OCI-LY3 (cell line): ENCODE measurements around the gene KLHL10.

ENCODE experiments used
- H2AFZ ChIP-seq: fragments of 200-600, 300-600 bp; shearing (Covaris generic); 2 replicates; pipeline ENCODE4 v1.6.0; 2014; ENCODE audit warnings: antibody characterized with exemption, low read depth, low read length
- H3K27ac ChIP-seq: fragments of 200-600, 300-600 bp; sonication (generic); 2 replicates; pipeline ENCODE4 v1.5.1; 2014; ENCODE audit warnings: mild to moderate bottlenecking, low read length, moderate library complexity, mixed read lengths
- H3K27me3 ChIP-seq: fragments of 200-600, 300-600 bp; sonication (generic); 2 replicates; pipeline ENCODE4 v1.6.1; 2014; ENCODE audit warnings: low read depth, low read length, mixed read lengths
- H3K36me3 ChIP-seq: fragments of 200-600, 300-600 bp; sonication (generic); replicated peaks from 2 replicates; pipeline ENCODE3; 2014; ENCODE audit warnings: low read depth, low read length, mixed read lengths
- H3K4me1 ChIP-seq: fragments of 300-600, 200-600 bp; sonication (generic); 2 replicates; pipeline ENCODE4 v1.6.1; 2014; ENCODE audit warnings: low read length, mixed read lengths
- H3K4me2 ChIP-seq: fragments of 200-600, 300-600 bp; sonication (generic); 2 replicates; pipeline ENCODE4 v1.6.1; 2014; ENCODE audit warnings: low read length, mixed read lengths
- H3K4me3 ChIP-seq: fragments of 300-600, 200-600 bp; sonication (generic); 2 replicates; pipeline ENCODE4 v1.5.1; 2014; ENCODE audit warnings: antibody characterized with exemption, mild to moderate bottlenecking, low read length, moderate library complexity
- H3K79me2 ChIP-seq: fragments of 300-600, 200-600 bp; shearing (Covaris generic); 2 replicates; pipeline ENCODE4 v1.6.1; 2014; ENCODE audit warnings: mild to moderate bottlenecking, low read length, mixed read lengths
- H3K9ac ChIP-seq: fragments of 300-600, 200-600 bp; shearing (Covaris generic); 2 replicates; pipeline ENCODE4 v1.6.0; 2014; ENCODE audit warnings: mild to moderate bottlenecking, low read length, moderate library complexity
- H3K9me3 ChIP-seq: fragments of 200-600, 300-600 bp; shearing (Covaris generic); 2 replicates; pipeline ENCODE4 v1.6.1; 2014; ENCODE audit warnings: low read length, mixed read lengths; ENCODE audit not compliant: insufficient read depth
- H4K20me1 ChIP-seq: fragments of 200-600, 300-600 bp; sonication (generic); 2 replicates; pipeline ENCODE4 v1.6.1; 2016; ENCODE audit warnings: low read length, mixed read lengths; ENCODE audit not compliant: insufficient read depth
- CTCF ChIP-seq: fragments of 200-600, 300-600 bp; sonication (generic); IDR thresholded peaks from 2 replicates; pipeline ENCODE4 v1.5.1; 2014; ENCODE audit warnings: antibody characterized with exemption, low read length, low read depth
- EZH2phosphoT487 ChIP-seq: fragments of 200-600 bp; shearing (Covaris generic); IDR thresholded peaks from 2 replicates; pipeline ENCODE4 v1.6.1; 2018; ENCODE audit warnings: antibody characterized with exemption, mixed run types, low read depth

Gene KLHL10

GRCh38 chr17:41865596-41865893 is 27.9 kb downstream of the KLHL10 start:
- Histone ChIP-seq H3K9ac (peak overlapping the region; percentile 26; the same call in 1 of the 2 replicates), H3K27me3 (no peaks in the 10 kb centered on the region), H3K4me2 (peak overlapping the region; percentile 76), H2AFZ (no peak overlapping the region), H3K4me1 (peaks cover 11% of the 10 kb centered on the region), H3K9me3 (no peaks in the 10 kb centered on the region), H3K79me2 (peaks cover 43% of the 10 kb centered on the region), H3K36me3 (peaks cover 29% of the 10 kb centered on the region), H4K20me1 (peaks cover 29% of the 10 kb centered on the region), H3K27ac (peak overlapping the region; percentile 23; the same call in 1 of the 2 replicates), H3K4me3 (peak overlapping the region; percentile 95)
- TF ChIP-seq EZH2phosphoT487 (no peak), CTCF (no peak)

DNA sequence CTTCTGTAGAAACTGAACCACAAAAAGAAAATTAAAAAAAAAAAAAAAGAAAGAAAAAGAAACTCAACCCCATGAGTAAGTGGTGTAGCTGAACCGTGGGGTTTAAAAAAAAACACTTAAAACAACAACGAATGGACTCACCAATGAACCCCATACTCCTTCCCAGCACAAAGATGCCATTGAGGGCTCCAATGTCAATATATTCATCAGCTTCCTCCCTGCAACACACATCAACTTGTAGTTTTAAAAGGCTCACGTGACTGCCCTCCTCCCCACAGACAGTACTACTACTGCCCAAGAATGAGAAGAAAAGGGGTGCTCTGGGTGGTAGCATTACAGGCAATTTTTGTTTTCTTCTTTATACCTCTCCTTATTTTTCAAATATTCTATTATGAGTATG is 30.9 kb downstream of the KLHL10 start:
- Histone ChIP-seq H3K27ac (no peak overlapping the region), H3K79me2 (peaks cover 16% of the 10 kb centered on the region), H3K9ac (no peak overlapping the region), H3K9me3 (no peaks in the 10 kb centered on the region), H2AFZ (no peak overlapping the region), H3K27me3 (no peaks in the 10 kb centered on the region), H3K4me2 (no peak overlapping the region), H3K4me1 (peaks cover 7% of the 10 kb centered on the region), H4K20me1 (peaks cover 5% of the 10 kb centered on the region), H3K4me3 (no peak overlapping the region), H3K36me3 (peaks cover 49% of the 10 kb centered on the region)
- TF ChIP-seq CTCF: no peak
- TF ChIP-seq EZH2phosphoT487: no peak

- H4K20me1 ChIP-seq: no peaks in the 10 kb centered on the region
- H3K79me2 ChIP-seq: peaks cover 8% of the 10 kb centered on the region
- H3K9me3 ChIP-seq: no peaks in the 10 kb centered on the region
- no peak overlapping the region for H3K4me2 ChIP-seq
- TF ChIP-seq EZH2phosphoT487 (no peak), CTCF (no peak)
- H3K27me3 ChIP-seq: no peaks in the 10 kb centered on the region
- no peak overlapping the region for H3K4me3 ChIP-seq
- H3K36me3 ChIP-seq: peaks cover 55% of the 10 kb centered on the region
- H3K27ac ChIP-seq: no peak overlapping the region
- H3K9ac ChIP-seq: no peak overlapping the region
- no peaks in the 10 kb centered on the region for H3K4me1 ChIP-seq
- no peak overlapping the region for H2AFZ ChIP-seq
These were observed 31.8 kb downstream of the KLHL10 start for GRCh38 chr17:41869426-41869825.

DNA sequence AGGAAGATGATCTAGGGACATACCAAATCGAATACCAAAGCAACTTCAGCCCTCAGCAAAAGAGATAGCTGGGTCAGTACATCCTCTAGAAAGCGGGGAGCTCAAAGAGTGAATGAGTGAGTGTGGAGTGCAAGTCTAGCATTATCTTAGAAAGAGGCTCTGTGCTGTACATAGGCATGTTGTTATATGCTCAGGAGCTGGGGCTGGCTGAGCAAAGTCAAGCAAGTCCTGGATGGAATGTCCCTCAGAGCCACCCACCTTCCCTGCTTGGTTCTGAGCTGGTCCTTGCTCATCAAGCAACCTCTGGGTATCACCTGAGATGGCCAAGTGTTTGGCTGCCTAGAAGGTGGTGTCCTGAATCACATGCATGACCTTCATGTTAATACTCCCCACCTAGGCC is 32.5 kb downstream of the KLHL10 start:
- Histone ChIP-seq H3K27me3 (no peaks in the 10 kb centered on the region), H3K27ac (no peak overlapping the region), H3K4me2 (no peak overlapping the region), H3K79me2 (peaks cover under 1% of the 10 kb centered on the region), H3K4me3 (no peak overlapping the region), H3K36me3 (peaks cover 55% of the 10 kb centered on the region), H2AFZ (no peak overlapping the region), H4K20me1 (no peaks in the 10 kb centered on the region), H3K9me3 (no peaks in the 10 kb centered on the region), H3K4me1 (no peaks in the 10 kb centered on the region), H3K9ac (no peak overlapping the region)
- TF ChIP-seq CTCF (no peak), EZH2phosphoT487 (no peak)
